ENCODE data around the gene PACSIN1.
"Not testable (repeated sequence)": the region's sequence is repeated elsewhere in the genome, so short reads cannot be mapped to it uniquely, and the experiment has no call there.

PACSIN1 gene

GRCh38 chr6:34485321-34486060 lies 19.6 kb downstream of the PACSIN1 start:
- H3K4me1 Mint-ChIP-seq, result peaks cover 15% of the 10 kb centered on the region
- no peak overlapping the region for H3K27ac Mint-ChIP-seq
- no peaks in the 10 kb centered on the region for H3K27me3 Mint-ChIP-seq
- DNase-seq (ENCODE audit: low spot score in 2 of 2), result no peak
- no peaks in the 10 kb centered on the region for H3K9me3 Mint-ChIP-seq
- H3K4me3 Mint-ChIP-seq, result no peak overlapping the region
- no peak for ATAC-seq (ENCODE audit: low read depth)
- no peaks in the 10 kb centered on the region for H3K36me3 Mint-ChIP-seq

GRCh38 chr6:34486106-34486740 lies 20.3 kb downstream of the PACSIN1 start:
- ATAC-seq (ENCODE audit: low read depth) (no peak), DNase-seq (ENCODE audit: low spot score in 2 of 2) (no peak)
- peaks cover 15% of the 10 kb centered on the region for H3K4me1 Mint-ChIP-seq
- H3K36me3 Mint-ChIP-seq, result no peaks in the 10 kb centered on the region
- no peak overlapping the region for H3K27ac Mint-ChIP-seq
- H3K4me3 Mint-ChIP-seq, result no peak overlapping the region
- no peaks in the 10 kb centered on the region for H3K27me3 Mint-ChIP-seq
- no peaks in the 10 kb centered on the region for H3K9me3 Mint-ChIP-seq

GRCh38 chr6:34486886-34487285 lies 21.0 kb downstream of the PACSIN1 start:
- not testable (repeated sequence) for H3K27ac Mint-ChIP-seq; H3K9me3 Mint-ChIP-seq; DNase-seq (ENCODE audit: low spot score in 2 of 2); H3K36me3 Mint-ChIP-seq; ATAC-seq (ENCODE audit: low read depth); H3K27me3 Mint-ChIP-seq; H3K4me3 Mint-ChIP-seq
- peaks cover 15% of the 10 kb centered on the region for H3K4me1 Mint-ChIP-seq

GRCh38 chr6:34487536-34487935 lies 21.7 kb downstream of the PACSIN1 start:
- Mint-ChIP-seq H3K27me3 (no peaks in the 10 kb centered on the region), H3K27ac (no peak overlapping the region), H3K4me3 (no peak overlapping the region), H3K36me3 (no peaks in the 10 kb centered on the region), H3K4me1 (peaks cover 15% of the 10 kb centered on the region), H3K9me3 (no peaks in the 10 kb centered on the region)
- ATAC-seq (ENCODE audit: low read depth) (no peak), DNase-seq (ENCODE audit: low spot score in 2 of 2) (no peak)

GRCh38 chr6:34489207-34489805 lies 23.4 kb downstream of the PACSIN1 start:
- H3K27me3 Mint-ChIP-seq, result no peaks in the 10 kb centered on the region
- DNase-seq (ENCODE audit: low spot score in 2 of 2), result no peak
- no peak overlapping the region for H3K27ac Mint-ChIP-seq
- no peaks in the 10 kb centered on the region for H3K9me3 Mint-ChIP-seq
- H3K36me3 Mint-ChIP-seq, result no peaks in the 10 kb centered on the region
- H3K4me3 Mint-ChIP-seq, result no peak overlapping the region
- ATAC-seq (ENCODE audit: low read depth), result no peak
- peaks cover 12% of the 10 kb centered on the region for H3K4me1 Mint-ChIP-seq

- no peaks in the 10 kb centered on the region for H3K36me3 Mint-ChIP-seq
Measured at GRCh38 chr6:34490390-34491090, 24.7 kb downstream of the PACSIN1 start.

GRCh38 chr6:34491091-34491430 lies 25.2 kb downstream of the PACSIN1 start:
- no peak for DNase-seq (ENCODE audit: low spot score in 2 of 2)
- Mint-ChIP-seq H3K4me3 (no peak overlapping the region), H3K27ac (no peak overlapping the region), H3K27me3 (no peaks in the 10 kb centered on the region), H3K36me3 (no peaks in the 10 kb centered on the region), H3K9me3 (no peaks in the 10 kb centered on the region), H3K4me1 (no peaks in the 10 kb centered on the region)
- ATAC-seq (ENCODE audit: low read depth), result no peak

More at GRCh38 chr6:34490390-34491090, 24.7 kb downstream of the PACSIN1 start:
- no peak overlapping the region for H3K27ac Mint-ChIP-seq
- no peaks in the 10 kb centered on the region for H3K27me3 Mint-ChIP-seq
- H3K4me3 Mint-ChIP-seq, result no peak overlapping the region
- DNase-seq (ENCODE audit: low spot score in 2 of 2) (no peak), ATAC-seq (ENCODE audit: low read depth) (no peak)
- no peaks in the 10 kb centered on the region for H3K9me3 Mint-ChIP-seq
- peaks cover under 1% of the 10 kb centered on the region for H3K4me1 Mint-ChIP-seq

GRCh38 chr6:34493344-34493743 lies 27.5 kb downstream of the PACSIN1 start:
- H3K9me3 Mint-ChIP-seq, result no peaks in the 10 kb centered on the region
- no peak overlapping the region for H3K27ac Mint-ChIP-seq
- H3K27me3 Mint-ChIP-seq, result peaks cover 3% of the 10 kb centered on the region
- ATAC-seq (ENCODE audit: low read depth), result no peak
- H3K4me1 Mint-ChIP-seq, result no peaks in the 10 kb centered on the region
- H3K36me3 Mint-ChIP-seq, result no peaks in the 10 kb centered on the region
- no peak for DNase-seq (ENCODE audit: low spot score in 2 of 2)
- no peak overlapping the region for H3K4me3 Mint-ChIP-seq

GRCh38 chr6:34494973-34495372 lies 29.1 kb downstream of the PACSIN1 start:
- Mint-ChIP-seq H3K27ac (no peak overlapping the region), H3K9me3 (no peaks in the 10 kb centered on the region), H3K4me1 (no peaks in the 10 kb centered on the region), H3K27me3 (peaks cover 3% of the 10 kb centered on the region), H3K4me3 (no peak overlapping the region), H3K36me3 (peaks cover 1% of the 10 kb centered on the region)
- ATAC-seq (ENCODE audit: low read depth) (no peak), DNase-seq (ENCODE audit: low spot score in 2 of 2) (no peak)

- H3K27me3 Mint-ChIP-seq, result peaks cover 3% of the 10 kb centered on the region
- DNase-seq (ENCODE audit: low spot score in 2 of 2) (no peak), ATAC-seq (ENCODE audit: low read depth) (no peak)
- H3K27ac Mint-ChIP-seq, result no peak overlapping the region
- no peak overlapping the region for H3K4me3 Mint-ChIP-seq
- H3K9me3 Mint-ChIP-seq, result peaks cover 3% of the 10 kb centered on the region
- H3K4me1 Mint-ChIP-seq, result no peaks in the 10 kb centered on the region
- H3K36me3 Mint-ChIP-seq, result peaks cover 3% of the 10 kb centered on the region
Measured at GRCh38 chr6:34496103-34496685, 30.3 kb downstream of the PACSIN1 start.

- DNase-seq (ENCODE audit: low spot score in 2 of 2) (no peak), ATAC-seq (ENCODE audit: low read depth) (no peak)
- H3K27me3 Mint-ChIP-seq, result peaks cover 3% of the 10 kb centered on the region
- no peaks in the 10 kb centered on the region for H3K4me1 Mint-ChIP-seq
- H3K27ac Mint-ChIP-seq, result no peak overlapping the region
- peaks cover 3% of the 10 kb centered on the region for H3K36me3 Mint-ChIP-seq
- no peak overlapping the region for H3K4me3 Mint-ChIP-seq
- H3K9me3 Mint-ChIP-seq, result peaks cover 3% of the 10 kb centered on the region
Measured at GRCh38 chr6:34497411-34497810, 31.5 kb downstream of the PACSIN1 start.

- DNase-seq (ENCODE audit: low spot score in 2 of 2) (no peak), ATAC-seq (ENCODE audit: low read depth) (no peak)
- H3K4me3 Mint-ChIP-seq, result no peak overlapping the region
- peaks cover 4% of the 10 kb centered on the region for H3K36me3 Mint-ChIP-seq
- H3K4me1 Mint-ChIP-seq, result no peaks in the 10 kb centered on the region
- H3K27me3 Mint-ChIP-seq, result peaks cover 3% of the 10 kb centered on the region
- no peak overlapping the region for H3K27ac Mint-ChIP-seq
- peaks cover 3% of the 10 kb centered on the region for H3K9me3 Mint-ChIP-seq
Measured at GRCh38 chr6:34506718-34507117, 40.8 kb downstream of the PACSIN1 start.

GRCh38 chr6:34508425-34508824 lies 42.5 kb downstream of the PACSIN1 start:
- no peak for ATAC-seq (ENCODE audit: low read depth)
- no peak overlapping the region for H3K27ac Mint-ChIP-seq
- DNase-seq (ENCODE audit: low spot score in 2 of 2), result no peak
- no peak overlapping the region for H3K4me3 Mint-ChIP-seq
- H3K9me3 Mint-ChIP-seq, result peaks cover 3% of the 10 kb centered on the region
- H3K36me3 Mint-ChIP-seq, result peaks cover 4% of the 10 kb centered on the region
- peaks cover 6% of the 10 kb centered on the region for H3K27me3 Mint-ChIP-seq
- no peaks in the 10 kb centered on the region for H3K4me1 Mint-ChIP-seq

GRCh38 chr6:34509782-34510181 lies 43.9 kb downstream of the PACSIN1 start:
- H3K4me1 Mint-ChIP-seq, result peaks cover 2% of the 10 kb centered on the region
- H3K27ac Mint-ChIP-seq, result no peak overlapping the region
- ATAC-seq (ENCODE audit: low read depth) (no peak), DNase-seq (ENCODE audit: low spot score in 2 of 2) (no peak)
- H3K27me3 Mint-ChIP-seq, result peaks cover 11% of the 10 kb centered on the region
- peaks cover 3% of the 10 kb centered on the region for H3K9me3 Mint-ChIP-seq
- peaks cover 4% of the 10 kb centered on the region for H3K36me3 Mint-ChIP-seq
- no peak overlapping the region for H3K4me3 Mint-ChIP-seq

All from memory B cell (primary cell).